ENCODE results near the gene HYI.

DNA sequence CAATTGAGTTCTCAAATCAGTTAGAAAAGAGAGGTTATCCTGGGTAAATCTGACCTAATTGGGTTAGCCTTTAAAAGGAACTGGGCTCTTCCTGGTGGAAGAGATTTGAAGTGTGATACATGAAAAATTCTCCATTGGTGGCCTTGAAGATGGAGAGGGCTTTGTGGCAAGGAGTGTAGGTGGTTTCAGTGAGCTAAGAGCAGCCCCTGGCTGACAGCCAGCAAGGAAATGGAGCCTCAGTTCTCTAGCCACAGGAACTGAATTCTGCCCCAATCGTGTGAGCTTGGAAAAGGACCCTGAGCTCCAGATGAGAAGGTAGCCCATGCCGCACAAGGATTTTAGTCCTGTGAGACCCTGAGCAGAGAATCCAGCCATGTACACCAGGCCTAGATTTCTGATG is 12.7 kb upstream of the HYI start:
- TF ChIP-seq, protein P1, sequence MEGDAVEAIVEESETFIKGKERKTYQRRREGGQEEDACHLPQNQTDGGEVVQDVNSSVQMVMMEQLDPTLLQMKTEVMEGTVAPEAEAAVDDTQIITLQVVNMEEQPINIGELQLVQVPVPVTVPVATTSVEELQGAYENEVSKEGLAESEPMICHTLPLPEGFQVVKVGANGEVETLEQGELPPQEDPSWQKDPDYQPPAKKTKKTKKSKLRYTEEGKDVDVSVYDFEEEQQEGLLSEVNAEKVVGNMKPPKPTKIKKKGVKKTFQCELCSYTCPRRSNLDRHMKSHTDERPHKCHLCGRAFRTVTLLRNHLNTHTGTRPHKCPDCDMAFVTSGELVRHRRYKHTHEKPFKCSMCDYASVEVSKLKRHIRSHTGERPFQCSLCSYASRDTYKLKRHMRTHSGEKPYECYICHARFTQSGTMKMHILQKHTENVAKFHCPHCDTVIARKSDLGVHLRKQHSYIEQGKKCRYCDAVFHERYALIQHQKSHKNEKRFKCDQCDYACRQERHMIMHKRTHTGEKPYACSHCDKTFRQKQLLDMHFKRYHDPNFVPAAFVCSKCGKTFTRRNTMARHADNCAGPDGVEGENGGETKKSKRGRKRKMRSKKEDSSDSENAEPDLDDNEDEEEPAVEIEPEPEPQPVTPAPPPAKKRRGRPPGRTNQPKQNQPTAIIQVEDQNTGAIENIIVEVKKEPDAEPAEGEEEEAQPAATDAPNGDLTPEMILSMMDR (IDR thresholded peaks at IDR 0.05): no peak
- TF ChIP-seq EP300 (IDR thresholded peaks at IDR 0.05): no peak
